Activated CD4-positive, alpha-beta T cell treated with anti-CD3 and anti-CD28 coated beads for 24 hours (primary cell): ENCODE results near the gene SLC16A3.

ENCODE experiments used
- DNase-seq, 2 donors: peaks; one replicate each; pipeline ENCODE4 v3.0.0-alpha.2; 2020; ENCODE audit warnings: low read depth in 2 of 2

Gene SLC16A3

GRCh38 chr17:82269138-82269881 lies 40.5 kb downstream of the SLC16A3 start:
- DNase-seq, result no peak

DNA sequence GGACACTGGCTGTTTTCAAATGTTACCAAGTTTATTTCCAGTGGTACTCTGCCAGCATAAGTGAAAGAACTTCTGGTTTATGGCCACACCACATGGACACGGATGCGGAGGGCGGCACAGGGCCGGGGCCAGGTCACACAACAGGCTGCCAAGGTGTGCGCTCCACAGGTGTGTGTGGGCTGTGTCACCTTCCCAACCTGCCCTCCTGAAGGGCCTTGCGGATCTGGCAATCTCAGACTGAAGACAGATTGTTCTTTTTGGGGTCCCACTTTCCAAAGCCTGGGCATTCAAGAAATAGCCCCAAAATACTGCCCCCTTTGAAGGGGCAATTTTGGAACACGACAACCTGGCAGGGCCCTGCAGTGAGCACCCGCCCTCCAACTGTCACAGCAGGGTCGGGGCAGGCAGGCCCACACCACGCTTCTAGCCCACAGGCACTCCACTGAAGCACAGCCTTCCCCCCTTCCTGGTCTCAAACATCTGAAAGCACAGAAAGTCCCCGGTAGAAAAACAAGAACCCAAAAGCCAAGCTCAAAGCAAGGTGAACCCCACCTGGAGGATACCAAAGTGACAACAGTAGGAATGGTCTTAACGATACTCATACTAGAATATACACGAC lies 41.1 kb downstream of the SLC16A3 start:
- DNase-seq, result no peak

GRCh38 chr17:82270651-82271050 lies 41.8 kb downstream of the SLC16A3 start:
- DNase-seq, result no peak

- no peak for DNase-seq
Measured at GRCh38 chr17:82271401-82271800, 42.6 kb downstream of the SLC16A3 start.

GRCh38 chr17:82272495-82273326 lies 43.9 kb downstream of the SLC16A3 start:
- DNase-seq, result peak in 1 of 2 donors; percentile 14

- DNase-seq, result peak; percentile 90 to 94
Measured at GRCh38 chr17:82273327-82274133, 44.7 kb downstream of the SLC16A3 start, which contains the start of gene CSNK1D. TSS of gene CSNK1D (minus strand) at chr17:82273700. CDS start at chr17:82273381, 319 bp downstream.

GRCh38 chr17:82274134-82275020 lies 45.5 kb downstream of the SLC16A3 start:
- DNase-seq, result no peak

DNA sequence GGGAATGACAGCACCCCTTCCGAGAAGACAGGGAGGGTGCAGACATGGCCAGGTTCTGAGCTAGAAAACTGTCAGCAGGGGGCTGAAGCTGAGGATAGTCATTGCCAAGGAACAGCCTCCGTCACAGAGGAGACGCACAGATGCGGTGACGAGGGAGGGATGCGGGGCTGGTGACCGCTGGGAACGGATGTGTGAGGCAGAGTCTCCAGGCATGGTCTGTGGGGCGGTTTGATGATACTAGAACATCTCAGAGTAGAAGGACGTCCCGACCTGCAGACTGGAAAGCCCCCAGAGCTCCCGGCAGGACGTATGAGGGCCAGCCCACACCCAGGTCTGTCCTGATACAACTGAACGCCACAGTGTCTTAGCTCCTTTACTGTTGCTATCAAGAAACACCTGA lies 46.5 kb downstream of the SLC16A3 start:
- no peak for DNase-seq

DNA sequence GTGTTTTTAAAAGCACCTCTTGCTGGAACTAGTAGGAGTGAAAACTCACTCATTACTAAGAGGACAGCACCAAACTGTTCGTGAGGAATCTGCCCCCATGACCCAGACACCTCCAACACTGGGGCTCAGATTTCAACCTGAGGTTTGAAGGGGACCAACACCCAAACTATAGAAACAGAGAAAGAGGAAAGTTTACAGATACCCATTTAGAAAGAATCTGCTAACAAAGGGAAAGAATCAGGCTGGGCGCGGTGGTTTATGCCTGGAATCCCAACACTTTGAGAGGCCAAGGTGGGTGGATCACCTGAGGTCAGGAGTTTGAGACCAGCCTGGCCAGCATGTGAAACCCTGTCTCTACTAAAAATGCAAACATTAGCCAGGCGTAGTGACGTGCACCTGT lies 48.1 kb downstream of the SLC16A3 start:
- DNase-seq, result no peak

- no peak for DNase-seq
Measured at GRCh38 chr17:82277851-82278250, 49.0 kb downstream of the SLC16A3 start.

DNA sequence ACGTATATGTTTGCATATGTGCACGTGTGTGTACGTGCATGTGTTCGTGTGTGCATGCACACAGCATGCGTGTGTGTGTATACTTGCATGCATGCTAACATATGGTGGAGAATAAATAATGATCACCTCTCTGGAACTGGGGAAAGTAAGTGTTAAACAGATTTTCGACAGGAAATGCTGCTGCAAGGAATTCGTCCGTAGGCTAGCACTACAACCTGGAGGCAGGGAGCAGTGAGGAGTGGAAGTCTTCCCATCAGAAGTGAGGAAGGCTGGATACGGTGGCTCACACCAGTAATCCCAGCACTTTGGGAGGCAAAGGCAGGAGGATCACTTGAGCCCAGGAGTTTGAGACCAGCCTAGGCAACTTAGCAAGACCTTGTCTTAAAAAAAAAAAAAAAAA lies 49.5 kb downstream of the SLC16A3 start:
- DNase-seq, result no peak

DNA sequence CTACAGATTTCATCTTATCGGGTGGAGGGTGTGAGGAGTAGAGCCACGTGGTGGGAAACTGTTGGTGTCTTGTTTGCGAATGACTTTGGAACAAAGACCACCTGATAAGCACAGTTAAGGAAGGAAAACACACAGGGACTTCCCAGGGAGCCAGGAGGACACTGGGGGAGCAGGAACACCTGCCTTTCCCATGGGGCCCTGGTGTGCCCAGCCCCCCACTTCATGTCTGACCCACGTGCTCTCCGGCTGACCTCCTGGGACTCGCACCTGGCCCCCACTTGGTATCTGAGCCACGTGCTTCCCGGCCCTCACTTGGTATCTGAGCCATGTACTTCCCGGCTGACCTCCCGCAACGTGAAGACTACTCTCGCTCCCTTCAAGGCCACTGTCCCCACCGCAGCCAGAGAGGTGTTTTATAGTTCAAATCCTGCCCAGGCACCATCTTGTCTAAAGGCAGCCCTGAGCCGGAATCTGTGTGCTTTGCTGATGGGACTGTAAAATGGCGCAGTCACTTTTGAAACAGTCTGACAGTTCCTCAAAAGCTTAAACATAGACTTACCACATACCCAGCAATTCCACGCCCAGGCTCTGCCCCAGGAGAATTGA lies 50.0 kb downstream of the SLC16A3 start:
- no peak for DNase-seq

GRCh38 chr17:82280537-82280936 lies 51.7 kb downstream of the SLC16A3 start:
- DNase-seq, result no peak

DNA sequence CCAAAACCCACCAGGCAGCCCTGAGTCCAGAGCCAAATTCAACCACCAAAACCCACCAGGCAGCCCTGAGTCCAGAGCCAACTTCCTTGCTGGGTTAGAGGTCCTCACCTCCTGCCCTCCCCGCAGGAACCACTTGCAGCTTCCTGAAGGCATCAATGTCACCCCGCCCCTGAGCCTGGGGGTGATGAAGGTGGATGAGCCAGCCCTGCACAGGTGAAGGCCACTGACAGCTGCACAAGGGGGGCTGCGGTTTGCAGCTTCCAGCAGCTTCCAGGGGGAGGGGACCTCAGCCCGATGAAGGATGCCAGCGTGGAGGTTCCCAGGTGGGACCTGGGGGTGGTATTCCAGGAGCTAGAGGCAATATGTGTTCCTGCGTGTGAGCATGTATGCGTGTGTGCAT lies 52.2 kb downstream of the SLC16A3 start:
- no peak for DNase-seq

DNA sequence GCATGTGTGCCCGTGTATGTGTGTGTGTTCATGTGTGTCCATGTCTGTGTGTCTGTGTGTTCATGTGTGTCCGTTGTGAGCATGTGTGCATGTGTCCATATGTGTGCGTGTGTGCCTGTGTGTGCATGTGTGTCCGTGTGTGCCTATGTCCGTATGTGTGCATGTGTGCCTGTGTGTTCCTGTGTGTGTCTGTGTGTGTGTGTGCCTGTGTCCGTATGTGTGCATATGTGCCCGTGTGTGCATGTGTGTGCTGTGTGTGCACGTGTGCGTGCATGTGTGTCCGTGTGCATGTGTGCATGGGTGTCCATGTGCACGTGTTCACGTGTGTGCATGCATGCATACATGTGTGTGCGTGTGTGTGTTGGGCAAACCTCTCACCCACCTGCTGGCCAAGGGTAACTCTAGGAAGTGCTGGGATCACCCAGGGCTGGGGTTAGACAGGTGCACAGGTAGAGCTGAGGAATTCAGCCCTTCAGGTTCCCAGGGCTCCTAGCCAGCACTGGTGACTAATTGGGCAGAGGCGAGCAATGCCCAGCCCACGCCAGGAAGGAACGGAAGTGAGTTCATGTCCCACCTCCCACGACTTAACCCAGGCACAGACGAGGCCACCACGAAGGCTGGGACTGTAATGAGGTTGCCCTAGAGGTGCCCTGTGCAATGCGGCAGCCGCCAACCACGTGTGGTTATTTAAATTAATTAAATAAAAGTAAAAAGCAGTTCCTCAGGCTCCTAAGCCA lies 52.8 kb downstream of the SLC16A3 start:
- DNase-seq, result peak; percentile 29 to 41

- DNase-seq, result no peak
Measured at GRCh38 chr17:82282239-82283207, 53.7 kb downstream of the SLC16A3 start.

DNA sequence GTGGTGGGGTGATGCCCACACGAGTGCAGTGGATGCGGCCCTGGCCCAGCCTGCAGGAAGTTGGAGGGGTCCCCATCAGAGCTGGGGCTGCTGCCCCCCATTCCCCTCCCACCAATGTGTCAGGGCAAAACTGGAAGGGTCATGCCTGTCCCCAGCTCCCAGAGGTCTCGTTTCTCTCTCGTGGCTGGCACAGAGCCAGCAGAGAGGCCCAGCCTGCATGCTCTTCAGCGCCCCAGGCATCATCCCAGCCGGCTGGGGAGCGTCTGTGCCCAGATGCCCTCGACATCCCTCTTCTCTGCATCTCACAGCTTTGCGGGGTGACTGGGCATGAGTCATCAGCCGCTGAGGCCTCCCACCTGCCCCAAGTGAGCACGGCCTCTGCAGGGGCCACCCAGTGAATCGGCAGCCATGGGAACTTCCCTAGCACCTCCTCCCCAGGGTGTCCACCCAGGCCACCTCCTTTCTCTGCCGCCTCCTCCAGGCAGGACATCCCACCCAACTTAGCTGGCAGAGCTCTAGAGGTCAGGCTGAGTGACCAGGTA lies 54.4 kb downstream of the SLC16A3 start:
- DNase-seq, result peak in 1 of 2 donors; percentile 35

DNA sequence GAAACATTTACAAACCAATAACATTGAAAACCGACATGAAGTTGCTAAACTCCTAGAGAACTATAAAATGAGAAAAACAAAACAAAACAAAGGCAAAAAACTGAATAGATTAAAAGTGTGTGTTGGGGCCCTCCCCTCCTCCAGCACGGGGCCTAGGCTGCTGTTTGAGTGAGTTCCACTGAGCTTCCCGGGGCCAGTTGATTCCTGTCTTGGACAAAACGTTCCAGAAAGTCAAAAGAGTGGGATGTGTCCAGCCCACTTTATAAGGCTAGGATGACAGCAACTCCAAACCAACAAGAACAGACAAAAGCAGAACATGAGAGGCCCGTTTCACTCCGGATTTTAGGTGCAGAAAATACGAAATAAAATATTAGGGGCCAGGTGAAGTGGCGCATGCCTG lies 56.3 kb downstream of the SLC16A3 start:
- DNase-seq, result no peak
